Ishikawa (cell line): ENCODE data around the gene GARNL3.

Experiments
- CEBPB ChIP-seq: IDR thresholded peaks from 2 replicates; pipeline ENCODE4 v1.6.1; 2012
- CREB1 ChIP-seq: IDR thresholded peaks from 2 replicates; pipeline ENCODE4 v1.6.1; 2012; ENCODE audit warnings: low read depth
- EGR1 ChIP-seq: IDR thresholded peaks from 2 replicates; pipeline ENCODE4 v1.6.1; 2012
- EP300 ChIP-seq: IDR thresholded peaks from 2 replicates; pipeline ENCODE4 v1.6.1; 2012; ENCODE audit warnings: borderline replicate concordance
- FOXM1 ChIP-seq: IDR thresholded peaks from 2 replicates; pipeline ENCODE4 v1.6.1; 2012; ENCODE audit warnings: low read depth, borderline replicate concordance
- NFIC ChIP-seq: IDR thresholded peaks from 2 replicates; pipeline ENCODE4 v1.6.1; 2012
- RAD21 ChIP-seq: IDR thresholded peaks from 2 replicates; pipeline ENCODE4 v1.6.1; 2012; ENCODE audit warnings: low read depth
- TAF1 ChIP-seq: IDR thresholded peaks from 2 replicates; pipeline ENCODE4 v1.6.1; 2012; ENCODE audit warnings: low read depth, mild to moderate bottlenecking
- TCF12 ChIP-seq: IDR thresholded peaks from 2 replicates; pipeline ENCODE4 v1.6.1; 2012; ENCODE audit warnings: low read depth
- TEAD4 ChIP-seq: IDR thresholded peaks from 2 replicates; pipeline ENCODE4 v1.6.1; 2012
- YY1 ChIP-seq: IDR thresholded peaks from 2 replicates; pipeline ENCODE4 v1.6.1; 2012; ENCODE audit warnings: low read depth
- ZBTB7A ChIP-seq: IDR thresholded peaks from 2 replicates; pipeline ENCODE4 v1.6.1; 2012; ENCODE audit warnings: low read depth
- TF ChIP-seq, protein P1 (sequence below): IDR thresholded peaks from 2 replicates; pipeline ENCODE4 v1.6.1; 2012
- TF ChIP-seq, protein P2 (sequence below): IDR thresholded peaks from 2 replicates; pipeline ENCODE4 v1.6.1; 2012
- TF ChIP-seq, protein P3 (sequence below): IDR thresholded peaks from 2 replicates; pipeline ENCODE4 v1.6.1; 2012; ENCODE audit warnings: low read depth, mild to moderate bottlenecking

The GARNL3 gene

DNA sequence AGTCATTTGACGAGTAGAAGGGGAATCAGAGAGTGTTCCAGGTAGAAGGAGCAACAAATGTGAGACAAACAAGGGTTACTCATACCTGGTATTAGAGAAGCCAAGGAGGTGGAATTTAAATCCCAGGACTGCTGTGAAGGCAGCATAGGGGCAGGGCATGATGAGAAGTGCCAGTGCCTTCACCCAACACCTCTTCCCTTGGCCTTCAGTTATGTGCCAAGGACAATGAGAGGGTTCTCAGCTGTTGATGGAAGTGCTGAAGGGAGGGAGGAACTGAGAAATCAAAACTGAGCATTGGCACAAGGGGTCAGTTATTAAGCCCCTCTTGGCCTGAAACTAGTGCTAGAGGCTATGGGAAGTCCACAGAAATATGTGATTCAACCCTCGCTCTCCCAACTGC, 50.3 kb downstream of the GARNL3 start:
- TF ChIP-seq, protein P1, sequence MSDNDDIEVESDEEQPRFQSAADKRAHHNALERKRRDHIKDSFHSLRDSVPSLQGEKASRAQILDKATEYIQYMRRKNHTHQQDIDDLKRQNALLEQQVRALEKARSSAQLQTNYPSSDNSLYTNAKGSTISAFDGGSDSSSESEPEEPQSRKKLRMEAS = no peak

DNA sequence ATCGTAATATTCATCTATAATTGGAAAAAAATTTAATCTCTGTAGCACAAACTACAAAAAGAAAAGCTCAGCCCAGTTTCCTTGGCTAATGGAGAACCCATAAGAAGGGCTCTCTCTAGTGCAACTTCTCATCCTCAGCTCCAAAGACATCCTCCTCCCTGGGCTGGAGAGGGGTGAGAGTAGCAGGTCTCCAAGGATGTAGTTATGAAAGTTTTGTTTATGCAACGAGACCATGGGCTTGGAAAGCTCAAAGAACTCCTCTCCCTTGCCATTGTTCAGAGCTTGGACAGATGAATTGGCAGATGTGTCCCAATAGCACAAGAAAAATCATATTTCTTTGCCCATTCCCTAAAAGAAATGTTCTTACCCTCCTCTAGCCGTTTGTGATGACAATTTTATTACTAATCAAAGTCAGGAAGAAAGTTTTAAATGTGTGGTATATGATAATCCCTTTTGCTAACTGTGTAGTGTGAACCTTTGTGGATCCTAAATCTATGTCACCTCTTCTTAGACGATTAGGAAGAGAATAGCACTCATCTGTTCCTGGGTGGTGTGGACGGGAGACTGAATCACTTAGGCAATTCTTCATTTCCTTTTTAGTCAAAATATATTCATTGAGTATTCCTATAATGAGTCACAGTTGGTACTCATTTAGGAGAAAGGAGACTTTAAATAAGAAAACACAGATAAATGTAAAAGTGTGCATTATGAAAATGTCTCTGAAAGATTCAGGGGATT, 52.2 kb downstream of the GARNL3 start:
- no peak for TF ChIP-seq TAF1
- TF ChIP-seq, protein P2, sequence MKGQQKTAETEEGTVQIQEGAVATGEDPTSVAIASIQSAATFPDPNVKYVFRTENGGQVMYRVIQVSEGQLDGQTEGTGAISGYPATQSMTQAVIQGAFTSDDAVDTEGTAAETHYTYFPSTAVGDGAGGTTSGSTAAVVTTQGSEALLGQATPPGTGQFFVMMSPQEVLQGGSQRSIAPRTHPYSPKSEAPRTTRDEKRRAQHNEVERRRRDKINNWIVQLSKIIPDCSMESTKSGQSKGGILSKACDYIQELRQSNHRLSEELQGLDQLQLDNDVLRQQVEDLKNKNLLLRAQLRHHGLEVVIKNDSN = no peak
- no peak for TF ChIP-seq EGR1
- no peak for TF ChIP-seq TEAD4
- no peak for TF ChIP-seq ZBTB7A
- TF ChIP-seq RAD21 = no peak
- TF ChIP-seq FOXM1 = no peak
- TF ChIP-seq, protein P3, sequence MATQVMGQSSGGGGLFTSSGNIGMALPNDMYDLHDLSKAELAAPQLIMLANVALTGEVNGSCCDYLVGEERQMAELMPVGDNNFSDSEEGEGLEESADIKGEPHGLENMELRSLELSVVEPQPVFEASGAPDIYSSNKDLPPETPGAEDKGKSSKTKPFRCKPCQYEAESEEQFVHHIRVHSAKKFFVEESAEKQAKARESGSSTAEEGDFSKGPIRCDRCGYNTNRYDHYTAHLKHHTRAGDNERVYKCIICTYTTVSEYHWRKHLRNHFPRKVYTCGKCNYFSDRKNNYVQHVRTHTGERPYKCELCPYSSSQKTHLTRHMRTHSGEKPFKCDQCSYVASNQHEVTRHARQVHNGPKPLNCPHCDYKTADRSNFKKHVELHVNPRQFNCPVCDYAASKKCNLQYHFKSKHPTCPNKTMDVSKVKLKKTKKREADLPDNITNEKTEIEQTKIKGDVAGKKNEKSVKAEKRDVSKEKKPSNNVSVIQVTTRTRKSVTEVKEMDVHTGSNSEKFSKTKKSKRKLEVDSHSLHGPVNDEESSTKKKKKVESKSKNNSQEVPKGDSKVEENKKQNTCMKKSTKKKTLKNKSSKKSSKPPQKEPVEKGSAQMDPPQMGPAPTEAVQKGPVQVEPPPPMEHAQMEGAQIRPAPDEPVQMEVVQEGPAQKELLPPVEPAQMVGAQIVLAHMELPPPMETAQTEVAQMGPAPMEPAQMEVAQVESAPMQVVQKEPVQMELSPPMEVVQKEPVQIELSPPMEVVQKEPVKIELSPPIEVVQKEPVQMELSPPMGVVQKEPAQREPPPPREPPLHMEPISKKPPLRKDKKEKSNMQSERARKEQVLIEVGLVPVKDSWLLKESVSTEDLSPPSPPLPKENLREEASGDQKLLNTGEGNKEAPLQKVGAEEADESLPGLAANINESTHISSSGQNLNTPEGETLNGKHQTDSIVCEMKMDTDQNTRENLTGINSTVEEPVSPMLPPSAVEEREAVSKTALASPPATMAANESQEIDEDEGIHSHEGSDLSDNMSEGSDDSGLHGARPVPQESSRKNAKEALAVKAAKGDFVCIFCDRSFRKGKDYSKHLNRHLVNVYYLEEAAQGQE = no peak
- TF ChIP-seq CEBPB = no peak
- no peak for TF ChIP-seq NFIC
- TF ChIP-seq, protein P1 = no peak
- no peak for TF ChIP-seq CREB1
- no peak for TF ChIP-seq EP300

DNA sequence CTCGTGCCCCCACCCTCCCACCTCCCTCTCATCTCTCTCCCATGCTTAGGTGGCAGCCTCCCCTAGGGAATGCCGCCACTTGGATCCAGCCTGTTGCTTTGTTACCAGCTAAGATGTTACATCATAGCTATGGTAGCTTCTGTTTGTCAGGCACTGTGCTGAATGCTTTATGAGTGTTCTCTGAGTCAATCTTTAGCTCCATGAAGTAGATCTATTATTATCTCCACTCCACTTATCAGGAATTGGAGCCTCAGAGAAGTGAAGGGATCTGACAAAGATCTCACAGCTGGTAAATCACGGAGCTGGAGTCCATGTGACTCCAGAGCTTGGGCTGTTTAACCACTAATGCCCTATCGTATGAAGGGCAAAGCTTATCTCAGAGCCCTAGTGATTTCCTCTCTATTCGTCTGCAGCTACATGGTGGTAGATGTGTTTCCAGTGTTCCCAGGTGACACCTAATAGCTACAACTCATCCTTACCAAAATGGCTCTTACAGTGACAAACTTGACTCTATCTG, 54.1 kb downstream of the GARNL3 start:
- TF ChIP-seq RAD21 = no peak
- TF ChIP-seq, protein P1 = no peak
- no peak for TF ChIP-seq YY1
- TF ChIP-seq TEAD4 = no peak
- TF ChIP-seq NFIC = no peak
- TF ChIP-seq, protein P3 = no peak
- TF ChIP-seq CREB1 = no peak

DNA sequence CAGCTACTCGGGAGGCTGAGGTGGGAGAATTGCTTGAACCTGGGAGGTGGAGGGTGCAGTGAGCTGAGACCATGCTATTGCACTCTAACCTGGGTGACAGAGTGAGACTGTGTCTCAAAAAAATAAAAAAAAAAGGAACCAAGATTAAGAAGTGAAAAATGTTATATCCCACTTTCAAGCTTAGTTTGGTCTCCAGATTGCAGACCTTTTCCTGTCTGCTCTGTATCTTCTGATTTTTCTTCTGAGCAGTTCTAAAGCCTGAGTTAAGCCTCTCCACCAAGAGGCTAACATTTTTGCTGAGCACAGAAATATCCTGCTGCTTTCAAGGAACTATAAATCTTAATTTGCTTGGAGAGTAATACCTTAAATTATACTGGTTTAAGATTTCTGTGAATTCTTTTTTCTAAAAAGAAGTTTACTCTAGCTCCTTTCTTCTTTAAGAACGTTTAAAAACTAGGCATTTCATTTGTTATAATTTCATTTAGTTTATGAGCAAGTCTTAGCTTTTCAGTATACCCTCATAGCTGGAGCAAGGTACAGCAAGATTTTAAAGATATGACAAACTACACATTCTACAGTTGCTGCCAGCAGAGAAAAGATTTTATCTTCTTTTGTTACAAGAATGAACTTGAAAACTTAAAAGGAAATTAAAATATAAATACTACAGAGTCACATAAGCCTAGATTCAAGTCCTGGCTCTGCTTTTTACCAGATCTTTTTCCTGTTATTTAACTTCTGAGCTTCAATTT, 55.0 kb downstream of the GARNL3 start:
- TF ChIP-seq TAF1 (no peak), EP300 (no peak), FOXM1 (no peak), RAD21 (no peak), CREB1 (no peak), NFIC (no peak), ZBTB7A (no peak), TEAD4 (no peak), YY1 (no peak), CEBPB (no peak), TCF12 (no peak), EGR1 (no peak)
- TF ChIP-seq, protein P1 = no peak
- TF ChIP-seq, protein P2 = no peak
- TF ChIP-seq, protein P3 = no peak
